Gastroesophageal sphincter (tissue), 3 donors: ENCODE measurements around the gene MDH2.

Experiments used
- CTCF ChIP-seq, 4 experiments: fragments of 200-600 bp in 2 of 4; fragments of 450-650 bp in 2 of 4; sonication (generic) in 1 of 4; IDR thresholded peaks; one replicate each; pipeline ENCODE4 v1.5.1; 2017 to 2019; ENCODE audit warnings: antibody characterized with exemption in 4 of 4, mild to moderate bottlenecking in 2 of 4, moderate library complexity in 2 of 4
- EP300 ChIP-seq: sonication (generic); formaldehyde crosslinking; IDR thresholded peaks from one replicate; pipeline ENCODE4 v1.6.1; 2017; ENCODE audit warnings: antibody characterized with exemption, mild to moderate bottlenecking
- POLR2A ChIP-seq, 2 donors: fragments of 450-650 bp; IDR thresholded peaks; one replicate each; pipeline ENCODE4 v1.6.1; 2017; ENCODE audit warnings: antibody characterized with exemption in 2 of 2, mild to moderate bottlenecking in 2 of 2, moderate library complexity in 1 of 2
- POLR2AphosphoS5 ChIP-seq: sonication (generic); formaldehyde crosslinking; IDR thresholded peaks from one replicate; pipeline ENCODE4 v1.6.1; 2017; ENCODE audit warnings: antibody characterized with exemption

DNA sequence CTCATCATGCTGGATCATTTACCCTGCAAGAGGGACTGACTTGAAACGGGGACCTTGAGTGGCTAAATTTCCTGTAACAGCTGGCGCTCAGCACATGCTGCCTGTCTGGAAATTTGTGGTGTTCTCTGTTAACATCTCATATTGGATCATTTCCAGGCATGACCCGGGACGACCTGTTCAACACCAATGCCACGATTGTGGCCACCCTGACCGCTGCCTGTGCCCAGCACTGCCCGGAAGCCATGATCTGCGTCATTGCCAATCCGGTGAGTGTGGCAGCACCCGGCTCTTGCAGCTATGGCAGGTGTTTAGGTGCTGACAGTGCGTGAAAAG lies 9.9 kb downstream of the MDH2 start:
- no peak for TF ChIP-seq CTCF (IDR thresholded peaks at IDR 0.05)
- TF ChIP-seq POLR2AphosphoS5: no peak
- no peak for TF ChIP-seq POLR2A (IDR thresholded peaks at IDR 0.05)
- no peak for TF ChIP-seq EP300
